NCI-H2107 treated with DMSO at 0.1 percent for 48 hours (cell line): ENCODE measurements around the gene P3H4.
"Not testable (repeated sequence)": the region's sequence is repeated elsewhere in the genome, so short reads cannot be mapped to it uniquely, and the experiment has no call there.

Experiments
- DNase-seq: peaks from one replicate; lab custom pipeline; 2025; ENCODE audit not compliant: unreplicated experiment; lab: John Stamatoyannopoulos, UW

The P3H4 gene

GRCh38 chr17:41794540-41794975 lies 17.2 kb downstream of the P3H4 start:
- no peak for DNase-seq

DNA sequence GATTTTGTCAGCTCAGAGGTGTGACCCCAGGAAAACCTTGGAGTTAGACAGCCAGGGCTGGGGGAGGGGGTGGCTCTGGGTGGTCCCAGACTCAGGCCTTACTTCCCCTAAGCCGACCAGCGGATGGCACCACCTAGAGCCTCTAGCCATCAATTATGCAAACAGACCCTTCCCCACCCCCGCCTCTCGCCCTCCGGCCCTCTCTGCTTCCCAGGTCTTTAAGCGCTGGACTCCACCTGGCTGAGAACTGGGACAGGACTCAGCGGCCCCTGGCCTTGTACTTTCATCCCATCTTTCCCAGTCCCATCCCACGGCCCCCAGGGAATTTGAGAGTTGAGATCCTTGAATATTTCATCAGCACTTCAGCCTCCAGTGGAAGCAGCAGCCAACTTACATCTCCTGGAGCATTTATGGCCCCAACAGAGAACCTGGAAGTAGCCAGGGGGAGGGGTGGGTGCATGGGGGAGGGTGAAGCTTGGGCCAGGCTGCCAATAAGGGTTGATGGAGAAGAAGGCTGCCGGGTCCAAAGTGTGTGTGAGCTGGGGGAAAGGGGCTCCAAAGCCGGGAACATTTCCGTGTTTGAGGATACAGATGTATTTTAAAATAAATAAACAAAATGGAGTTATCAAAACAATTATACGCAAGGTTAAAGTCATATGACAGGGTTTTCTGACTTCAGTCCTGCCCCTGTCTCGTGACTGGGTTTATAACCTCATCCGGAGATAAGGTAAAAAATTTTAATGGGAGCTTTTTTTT lies 17.8 kb downstream of the P3H4 start:
- DNase-seq = no peak

- no peak for DNase-seq
These were observed 18.6 kb downstream of the P3H4 start for GRCh38 chr17:41792845-41793783.

DNA sequence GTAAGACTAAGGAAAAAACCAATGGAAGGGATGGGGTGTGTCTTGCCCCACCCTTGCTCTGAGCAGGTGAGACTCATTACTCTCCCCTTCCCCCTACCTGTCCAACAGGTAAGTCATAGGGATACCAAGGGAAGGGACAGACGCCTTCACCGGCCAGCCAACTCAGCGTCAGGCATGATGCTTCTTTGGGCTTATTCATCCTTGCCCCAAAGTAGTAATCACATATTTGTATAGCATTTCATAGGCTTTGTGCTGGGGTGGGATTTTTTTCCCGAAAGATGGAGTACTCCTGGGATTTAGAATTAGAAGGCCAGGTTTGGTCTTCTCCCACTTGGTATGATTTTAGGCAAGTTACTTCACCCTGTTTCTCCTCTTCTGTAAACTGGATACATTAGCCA lies 24.7 kb downstream of the P3H4 start:
- no peak for DNase-seq

DNA sequence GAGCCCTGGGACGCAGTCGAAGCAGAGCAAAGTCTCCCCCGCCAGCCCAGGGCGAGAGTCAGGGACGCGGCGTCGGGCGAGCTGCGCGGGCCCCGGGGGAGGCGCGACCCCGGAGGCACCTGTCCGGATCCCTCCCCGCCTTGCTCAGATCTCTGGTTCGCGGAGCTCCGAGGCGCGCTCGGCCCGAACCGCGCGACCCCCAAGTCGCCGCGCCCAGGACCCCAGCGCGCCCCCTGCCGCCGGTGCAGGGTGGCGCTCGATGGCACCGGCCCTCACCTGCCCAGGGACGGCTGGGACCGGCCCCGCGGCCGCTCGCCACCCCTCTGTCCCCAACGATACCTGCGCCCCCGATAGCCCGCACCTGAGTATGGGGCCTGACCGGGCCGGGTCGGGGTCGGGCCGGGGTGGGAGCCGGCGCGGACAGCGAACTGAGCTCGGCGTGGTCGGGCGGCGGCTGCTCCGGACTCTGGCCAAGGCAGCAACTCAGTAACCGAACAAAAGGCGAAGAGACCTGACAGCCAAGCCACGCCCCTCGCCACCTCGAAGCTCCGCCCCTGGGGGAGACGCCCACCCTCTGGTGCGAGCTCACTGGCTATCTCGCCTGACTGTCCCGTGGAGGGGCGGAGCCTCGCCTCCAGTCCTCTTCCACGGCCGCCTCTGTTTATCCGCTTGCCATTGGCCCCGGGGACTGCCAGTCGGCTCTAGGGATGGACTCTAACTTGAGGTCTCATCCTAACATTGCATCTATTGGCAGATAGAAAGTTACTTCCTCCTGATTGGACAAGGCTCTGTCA lies 25.3 kb downstream of the P3H4 start, which contains the start of gene JUP:
Gene JUP (minus strand): TSS at position 485 of the 794 bp plus-strand sequence. CDS start 14,857 bp downstream, outside the sequence.
- peak; percentile 98 for DNase-seq

DNA sequence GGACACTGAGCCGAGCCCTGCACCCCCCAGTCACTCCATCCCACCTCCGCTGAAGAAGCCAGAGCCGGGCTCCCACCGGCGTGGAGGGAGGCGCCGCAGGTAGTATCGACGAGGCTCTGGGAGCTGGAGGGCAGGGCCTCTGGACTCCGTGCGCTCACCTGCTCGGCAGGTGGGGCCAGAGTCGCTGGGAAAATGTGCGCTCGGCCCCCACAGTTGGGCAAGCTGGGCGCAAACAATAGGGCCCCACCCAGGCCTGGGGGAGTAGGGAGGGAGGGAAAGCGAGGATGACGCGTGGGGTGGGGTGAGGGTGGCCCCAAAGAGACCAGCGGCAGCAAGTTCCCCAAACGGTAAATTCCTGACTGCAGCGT lies 25.9 kb downstream of the P3H4 start:
- DNase-seq = no peak

- DNase-seq = no peak
These were observed 26.5 kb downstream of the P3H4 start for GRCh38 chr17:41785091-41785858.

- DNase-seq = no peak
These were observed 27.5 kb downstream of the P3H4 start for GRCh38 chr17:41784207-41784744.

DNA sequence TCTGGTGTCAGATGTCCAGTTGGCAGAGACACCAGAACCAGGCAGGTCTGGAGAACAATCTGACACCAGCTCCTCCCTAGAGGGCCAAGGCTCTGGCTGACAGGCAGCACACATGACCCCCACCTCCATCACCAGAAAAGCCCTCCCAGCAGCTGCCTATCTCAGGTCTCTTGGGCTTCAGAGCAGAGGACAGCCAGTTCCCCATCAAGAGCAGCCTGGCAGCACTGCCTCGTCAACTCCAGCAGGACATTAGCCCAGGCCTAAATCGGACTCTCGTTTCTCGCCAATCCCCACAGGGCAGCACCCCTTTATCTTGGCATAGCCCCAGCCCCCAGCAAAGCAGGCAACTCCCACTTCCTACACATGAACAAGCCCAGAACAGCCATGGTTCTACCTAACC lies 29.6 kb downstream of the P3H4 start:
- no peak for DNase-seq

DNA sequence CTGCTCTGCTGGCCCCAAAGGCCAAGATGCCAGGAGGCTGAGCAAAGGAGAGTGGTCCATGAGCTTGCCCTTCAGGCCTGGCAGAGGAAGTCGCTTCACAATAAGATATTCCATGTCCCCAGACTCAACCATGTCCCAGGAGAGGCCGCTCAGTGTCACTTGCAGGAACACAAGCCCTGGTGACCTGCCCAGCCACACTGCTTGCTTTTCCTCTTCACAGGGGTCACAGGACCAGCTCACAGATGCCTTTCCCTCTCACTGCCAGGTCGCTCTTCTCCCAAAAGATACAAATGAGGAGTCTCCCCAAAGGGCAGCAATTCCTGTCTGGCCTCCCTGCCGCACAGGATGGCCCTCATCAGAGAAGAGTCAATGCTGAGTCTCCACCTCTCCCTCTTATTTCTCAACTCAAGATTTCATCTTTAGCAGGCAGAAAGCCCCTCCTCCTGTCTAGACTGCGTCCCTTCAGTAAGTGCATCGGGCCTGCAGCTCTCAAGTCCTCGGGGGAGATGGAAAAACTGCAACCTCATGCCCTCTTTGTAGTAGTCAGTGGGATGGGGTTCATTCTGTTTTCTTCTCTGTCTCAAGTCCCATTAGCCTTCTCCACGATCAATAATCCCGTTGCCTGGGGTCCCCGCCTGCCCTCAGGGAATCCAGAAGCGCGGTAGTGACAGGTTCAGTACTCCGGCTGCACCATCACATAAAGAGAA lies 30.2 kb downstream of the P3H4 start:
- no peak for DNase-seq

DNA sequence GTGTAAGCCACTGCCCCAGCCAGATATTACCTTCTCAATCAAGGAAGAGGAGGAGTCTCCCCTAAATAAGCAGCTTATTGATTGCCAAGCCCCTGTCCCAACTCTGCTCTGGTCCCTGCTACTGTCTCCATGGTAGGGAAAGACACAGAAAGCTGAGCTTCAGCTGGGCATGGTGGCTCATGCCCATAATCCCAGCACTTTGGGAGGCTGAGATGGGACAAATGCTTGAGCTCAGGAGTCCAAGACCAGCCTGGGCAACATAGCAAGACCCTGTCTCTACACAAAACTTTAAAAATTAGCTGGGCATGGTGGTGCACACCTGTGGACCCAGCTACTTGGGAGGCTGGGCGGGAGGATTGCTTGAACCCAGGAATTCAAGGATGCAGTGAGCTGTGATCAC lies 31.8 kb downstream of the P3H4 start:
- DNase-seq = no peak

DNA sequence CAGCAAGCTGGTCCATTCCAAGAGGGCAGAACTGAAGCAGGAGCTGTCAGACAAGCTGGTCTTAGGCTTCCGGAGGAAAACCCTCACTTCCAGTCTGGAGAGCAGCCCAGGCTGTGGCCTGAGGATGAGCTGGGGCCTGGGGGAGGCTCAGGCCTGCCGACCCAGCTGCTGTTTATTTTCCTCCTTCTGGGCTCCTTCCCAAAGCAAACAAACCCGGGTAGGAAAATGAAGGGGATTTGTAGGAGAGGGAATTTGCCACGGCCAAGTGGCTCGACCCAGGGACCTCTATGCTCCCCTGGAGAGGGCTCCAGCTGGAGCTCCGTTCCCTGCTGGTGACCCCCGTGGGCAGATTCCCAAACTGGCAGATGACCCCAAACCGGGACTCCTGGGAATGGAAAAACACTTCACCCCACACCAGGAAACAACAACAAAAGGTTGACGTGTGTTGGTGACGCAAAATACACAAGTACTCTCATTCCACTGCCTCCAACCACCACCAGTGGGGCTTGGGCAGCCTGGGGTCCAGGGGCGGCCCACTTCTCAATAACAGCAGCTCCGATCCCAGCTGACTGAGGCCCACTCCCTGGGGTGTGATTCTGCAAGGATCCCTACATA lies 34.1 kb downstream of the P3H4 start:
- DNase-seq = peak; percentile 11

- no peak for DNase-seq
These were observed 34.6 kb downstream of the P3H4 start for GRCh38 chr17:41777157-41777573.

GRCh38 chr17:41776262-41776900 lies 35.4 kb downstream of the P3H4 start:
- not testable (repeated sequence) for DNase-seq

DNA sequence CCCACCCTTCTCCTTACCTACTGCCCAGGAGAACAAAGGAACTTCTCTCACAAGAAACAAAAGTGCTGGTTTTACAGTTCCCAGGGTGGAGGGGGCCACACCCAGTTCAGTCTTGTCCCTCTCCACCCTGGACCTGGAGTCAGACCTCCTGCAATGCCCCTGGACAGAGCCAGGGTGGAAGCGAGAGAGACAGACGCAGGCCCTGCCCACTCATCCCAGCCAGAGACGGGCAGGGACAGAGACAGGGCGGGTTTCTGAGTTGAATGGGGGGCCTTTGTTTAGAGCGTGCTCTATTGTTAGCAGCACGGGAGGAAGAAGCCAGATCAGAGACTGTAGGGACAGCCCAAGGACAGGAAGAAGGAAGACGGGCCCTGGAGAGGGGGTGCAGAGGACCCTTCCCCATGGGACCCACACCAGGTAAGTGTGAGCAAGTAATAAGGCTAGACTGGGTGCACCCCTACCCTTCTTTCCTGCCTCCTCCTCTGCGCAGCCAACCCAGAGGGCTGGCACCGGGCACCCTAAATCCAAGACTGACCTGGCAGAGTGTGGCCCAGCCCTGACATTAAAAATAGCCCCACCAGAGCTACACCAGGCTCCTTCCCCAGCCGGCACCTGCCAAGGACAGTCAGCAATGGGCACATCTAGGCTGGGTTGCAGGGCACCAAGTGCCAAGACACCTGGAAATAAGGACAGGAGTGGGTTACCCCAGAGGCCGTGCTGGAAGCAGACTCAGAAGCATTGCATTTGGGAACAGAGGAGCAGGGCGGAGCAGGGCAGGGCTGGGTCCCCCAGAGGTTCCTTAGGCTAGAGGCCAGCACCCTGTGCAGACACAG lies 36.1 kb downstream of the P3H4 start:
- DNase-seq = no peak

DNA sequence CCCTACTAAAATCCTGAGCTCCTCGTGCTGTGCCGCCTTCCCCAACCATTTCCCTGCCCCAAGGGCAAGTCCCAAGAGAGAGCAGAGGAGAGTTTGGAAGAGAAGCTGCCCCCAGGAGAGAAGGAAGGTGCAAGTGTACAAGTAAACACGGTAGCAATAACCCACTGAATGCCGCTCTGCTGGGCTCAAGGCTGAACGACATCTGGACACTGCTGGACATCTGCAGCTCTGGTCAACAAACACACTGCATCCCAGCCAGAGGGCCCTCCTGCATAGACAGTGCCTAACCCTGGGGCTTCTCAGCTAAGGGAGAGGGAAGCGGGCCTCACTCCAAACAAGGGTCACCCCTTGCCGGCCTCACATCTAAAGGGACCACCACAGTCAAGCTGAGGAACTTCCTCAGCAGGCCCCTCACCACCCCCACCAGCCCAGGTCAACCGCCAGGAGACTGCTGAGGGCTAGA lies 38.0 kb downstream of the P3H4 start:
- no peak for DNase-seq

DNA sequence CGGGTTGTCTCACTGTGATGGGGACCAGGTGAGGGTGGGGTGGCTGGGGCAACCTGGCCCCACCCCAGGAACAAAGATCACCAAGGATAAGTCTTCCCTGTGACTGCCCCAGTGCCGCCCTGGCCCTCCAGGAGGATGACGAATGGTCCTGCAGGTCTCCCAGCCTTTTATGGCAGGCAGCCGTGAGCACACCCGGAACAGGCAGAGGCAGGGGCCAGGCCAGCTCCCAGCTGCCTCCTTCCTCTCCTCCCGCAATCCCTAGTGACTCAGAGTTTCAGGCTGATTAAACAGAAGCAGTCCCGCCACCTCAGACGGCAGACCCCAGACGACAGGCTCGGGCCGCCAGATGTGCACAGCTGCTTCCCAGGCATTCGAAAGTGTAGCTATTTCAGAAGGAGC lies 38.6 kb downstream of the P3H4 start:
- no peak for DNase-seq
